Calu3 (cell line): ENCODE measurements around the gene DNAJC15. TPM values are rescaled to one million over a fixed set of nuclear protein-coding genes. Genes with fewer than 3 reads are reported as not detected.

Source experiments
- BruUV-seq: library from RNA; stranded (reverse); fragments of 400-500 nt; replicated peaks from 2 replicates; lab custom pipeline; 2021; lab: Mats Ljungman, UMichigan
- CTCF ChIA-PET: fragments of 300-600 bp; sonication (Branson Sonifier 250); formaldehyde crosslinking; loops from one replicate; lab custom pipeline; 2022; ENCODE audit warnings: antibody characterized with exemption; lab: Charles Lee
- DNase-seq: peaks from one replicate; pipeline ENCODE4 v3.0.0; 2022
- H3K27ac Mint-ChIP-seq: one replicate; pipeline ENCODE4 v1.8.0; 2022; ENCODE audit warnings: mixed read lengths; ENCODE audit not compliant: unreplicated experiment
- H3K27me3 Mint-ChIP-seq: one replicate; pipeline ENCODE4 v1.8.0; 2022; ENCODE audit warnings: mixed read lengths; ENCODE audit not compliant: unreplicated experiment
- H3K36me3 Mint-ChIP-seq: one replicate; pipeline ENCODE4 v1.8.0; 2022; ENCODE audit warnings: mild to moderate bottlenecking, moderate library complexity, mixed read lengths; ENCODE audit not compliant: insufficient read depth, unreplicated experiment
- H3K4me1 Mint-ChIP-seq: one replicate; pipeline ENCODE4 v1.8.0; 2022; ENCODE audit warnings: mild to moderate bottlenecking, low read depth, mixed read lengths; ENCODE audit not compliant: unreplicated experiment
- H3K4me3 Mint-ChIP-seq: one replicate; pipeline ENCODE4 v1.8.0; 2022; ENCODE audit warnings: mild to moderate bottlenecking, low read depth, moderate library complexity, mixed read lengths; ENCODE audit not compliant: unreplicated experiment
- H3K9me3 Mint-ChIP-seq: one replicate; pipeline ENCODE4 v1.8.0; 2022; ENCODE audit warnings: low read depth, mixed read lengths; ENCODE audit not compliant: unreplicated experiment
- CTCF ChIP-seq: fragments of 200-600 bp; IDR thresholded peaks from one replicate; pipeline ENCODE4 v1.8.0; 2022; ENCODE audit warnings: antibody characterized with exemption; ENCODE audit not compliant: unreplicated experiment
- intact Hi-C: fragments of 100-400 bp; cut with micrococcal nuclease; formaldehyde crosslinking; loops from one replicate; pipeline ENCODE4 v1.10.0; 2022; ENCODE audit not compliant: unreplicated experiment
- total RNA-seq: library from RNA; stranded (reverse); gene quantifications from 2 replicates; pipeline ENCODE4 v1.2.3, GENCODE V29; 2022

DNAJC15 gene
- total RNA-seq, 1 experiment from 2014 or later = 13.1 TPM

- Mint-ChIP-seq H3K4me3 (no peak overlapping the region), H3K36me3 (no peaks in the 10 kb centered on the region), H3K27me3 (no peaks in the 10 kb centered on the region), H3K9me3 (no peaks in the 10 kb centered on the region), H3K4me1 (no peaks in the 10 kb centered on the region), H3K27ac (no peak overlapping the region)
- no peak for DNase-seq
- CTCF ChIA-PET = no interaction called here
- no peak for TF ChIP-seq CTCF
- intact Hi-C loops = no loop called here
- no TSS peak for BruUV-seq
Measured at GRCh38 chr13:43110658-43111057, 87.3 kb downstream of the DNAJC15 start.

GRCh38 chr13:43111559-43112400 is 88.4 kb downstream of the DNAJC15 start:
- no peak overlapping the region for H3K27ac Mint-ChIP-seq
- intact Hi-C loops = no loop called here
- BruUV-seq = no TSS peak
- DNase-seq = no peak
- H3K4me3 Mint-ChIP-seq = no peak overlapping the region
- no peaks in the 10 kb centered on the region for H3K36me3 Mint-ChIP-seq
- H3K4me1 Mint-ChIP-seq = no peaks in the 10 kb centered on the region
- no peak for TF ChIP-seq CTCF
- CTCF ChIA-PET = no interaction called here
- H3K27me3 Mint-ChIP-seq = no peaks in the 10 kb centered on the region
- no peaks in the 10 kb centered on the region for H3K9me3 Mint-ChIP-seq

GRCh38 chr13:43113603-43114002 is 90.2 kb downstream of the DNAJC15 start:
- no peak for DNase-seq
- BruUV-seq = no TSS peak
- H3K4me3 Mint-ChIP-seq = no peak overlapping the region
- H3K36me3 Mint-ChIP-seq = no peaks in the 10 kb centered on the region
- no peaks in the 10 kb centered on the region for H3K27me3 Mint-ChIP-seq
- no peaks in the 10 kb centered on the region for H3K9me3 Mint-ChIP-seq
- H3K27ac Mint-ChIP-seq = no peak overlapping the region
- intact Hi-C loops = no loop called here
- H3K4me1 Mint-ChIP-seq = no peaks in the 10 kb centered on the region
- TF ChIP-seq CTCF = no peak
- CTCF ChIA-PET = no interaction called here

- Mint-ChIP-seq H3K36me3 (no peaks in the 10 kb centered on the region), H3K9me3 (no peaks in the 10 kb centered on the region), H3K4me3 (no peak overlapping the region), H3K27ac (no peak overlapping the region), H3K27me3 (no peaks in the 10 kb centered on the region), H3K4me1 (no peaks in the 10 kb centered on the region)
- CTCF ChIA-PET = no interaction called here
- no peak for DNase-seq
- no TSS peak for BruUV-seq
- TF ChIP-seq CTCF = no peak
- intact Hi-C loops = no loop called here
Measured at GRCh38 chr13:43114504-43114903, 91.1 kb downstream of the DNAJC15 start.
